Colonic mucosa (tissue), 4 donors: ENCODE measurements around the gene RBFOX2. TPM values are rescaled to one million over a fixed set of nuclear protein-coding genes. Genes with fewer than 3 reads are reported as not detected.

Experiments used
- DNase-seq: peaks from one replicate; pipeline ENCODE4 v3.0.0-alpha.2; 2020
- H3K27ac ChIP-seq: fragments of 200-600 bp; one replicate; pipeline ENCODE4 v1.8.0; 2021
- H3K27me3 ChIP-seq: fragments of 200-600 bp; one replicate; pipeline ENCODE4 v1.8.0; 2021
- H3K36me3 ChIP-seq: fragments of 200-600 bp; one replicate; pipeline ENCODE4 v1.8.0; 2021
- H3K4me1 ChIP-seq: fragments of 200-600 bp; one replicate; pipeline ENCODE4 v1.8.0; 2021; ENCODE audit warnings: mild to moderate bottlenecking
- H3K4me3 ChIP-seq: fragments of 200-600 bp; one replicate; pipeline ENCODE4 v1.8.0; 2021
- H3K9ac ChIP-seq, 2 donors: one replicate each; pipeline ENCODE4 v1.7.0; 2013; ENCODE audit warnings: control low read depth in 2 of 2, low read depth in 2 of 2, low read length in 2 of 2
- H3K9me3 ChIP-seq: fragments of 200-600 bp; one replicate; pipeline ENCODE4 v1.8.0; 2021
- CTCF ChIP-seq: fragments of 200-600 bp; IDR thresholded peaks from one replicate; pipeline ENCODE4 v1.8.0; 2022; ENCODE audit warnings: antibody characterized with exemption, mild to moderate bottlenecking
- intact Hi-C: fragments of 100-400 bp; cut with DNase I; formaldehyde crosslinking; loops from one replicate; pipeline ENCODE4 v1.14.1; 2022
- total RNA-seq, 2 donors: library from RNA; stranded (reverse); fragmentation: NEBNext Ultra II Directional in 1 of 2; extraction: Animal tissue kit (Norgen Biotek cat#: 25700) in 1 of 2; gene quantifications; one replicate each; pipeline ENCODE4 v1.2.1, GENCODE V29; 2021
- donor health status: healthy.
- donor health status: DM: no; HTN: no; CAD: no.
- donor health status: DM: no; HTN: no; CAD: no.

Gene RBFOX2
- total RNA-seq, 2 donors from 2014 or later, result 44.4 to 60.2 TPM

GRCh38 chr22:35911877-35912276 is 116.7 kb downstream of the RBFOX2 start:
- Histone ChIP-seq H3K9me3 (no peaks in the 10 kb centered on the region), H3K4me1 (peaks cover 3% of the 10 kb centered on the region), H3K36me3 (no peaks in the 10 kb centered on the region), H3K9ac (no peak overlapping the region), H3K27ac (no peak overlapping the region), H3K27me3 (no peaks in the 10 kb centered on the region), H3K4me3 (no peak overlapping the region)
- no peak for TF ChIP-seq CTCF
- no peak for DNase-seq
- intact Hi-C loops, result loop anchor here (5.0 kb wide), 1 partner anchor 75 kb away; no protein-coding TSS in a partner anchor

GRCh38 chr22:35910926-35911325 is 117.7 kb downstream of the RBFOX2 start:
- Histone ChIP-seq H3K27ac (no peak overlapping the region), H3K36me3 (no peaks in the 10 kb centered on the region), H3K9me3 (no peaks in the 10 kb centered on the region), H3K4me1 (peaks cover 3% of the 10 kb centered on the region), H3K4me3 (no peak overlapping the region), H3K27me3 (no peaks in the 10 kb centered on the region), H3K9ac (no peak overlapping the region)
- no peak for DNase-seq
- intact Hi-C loops, result loop anchor here (5.0 kb wide), 1 partner anchor 74 kb away; no protein-coding TSS in a partner anchor
- no peak for TF ChIP-seq CTCF

- no peak overlapping the region for H3K4me3 ChIP-seq
- no peaks in the 10 kb centered on the region for H3K27me3 ChIP-seq
- no peak overlapping the region for H3K27ac ChIP-seq
- no peak for TF ChIP-seq CTCF
- H3K4me1 ChIP-seq, result no peaks in the 10 kb centered on the region
- H3K36me3 ChIP-seq, result no peaks in the 10 kb centered on the region
- no peak for DNase-seq
- no peak overlapping the region for H3K9ac ChIP-seq
- no peaks in the 10 kb centered on the region for H3K9me3 ChIP-seq
- intact Hi-C loops, result loop anchor here (5.0 kb wide), 1 partner anchor 73 kb away; no protein-coding TSS in a partner anchor
Measured at GRCh38 chr22:35910003-35910769, 118.4 kb downstream of the RBFOX2 start.

- Histone ChIP-seq H3K9me3 (no peaks in the 10 kb centered on the region), H3K27ac (no peak overlapping the region), H3K4me3 (no peak overlapping the region), H3K36me3 (no peaks in the 10 kb centered on the region), H3K4me1 (no peaks in the 10 kb centered on the region), H3K9ac (no peak overlapping the region), H3K27me3 (no peaks in the 10 kb centered on the region)
- no peak for DNase-seq
- intact Hi-C loops, result no loop called here
- TF ChIP-seq CTCF, result no peak
Measured at GRCh38 chr22:35905894-35906293, 122.7 kb downstream of the RBFOX2 start.

- Histone ChIP-seq H3K9ac (no peak overlapping the region), H3K9me3 (no peaks in the 10 kb centered on the region), H3K27me3 (no peaks in the 10 kb centered on the region), H3K27ac (no peak overlapping the region), H3K4me1 (no peaks in the 10 kb centered on the region), H3K4me3 (no peak overlapping the region), H3K36me3 (no peaks in the 10 kb centered on the region)
- no peak for TF ChIP-seq CTCF
- intact Hi-C loops, result no loop called here
- no peak for DNase-seq
Measured at GRCh38 chr22:35904752-35905151, 123.9 kb downstream of the RBFOX2 start.
